ENCODE measurements around the gene GAS7. TPM values are rescaled to one million over a fixed set of nuclear protein-coding genes. Genes with fewer than 3 reads are reported as not detected.

The GAS7 gene
- total RNA-seq, 1 donor from 2014 or later = 2.8 TPM

GRCh38 chr17:10051112-10051511, 147.3 kb downstream of the GAS7 start:
- peak in 1 of 2 donors; percentile 10 for DNase-seq (ENCODE audit: low read depth in 2 of 2)

GRCh38 chr17:10050597-10051101, 147.8 kb downstream of the GAS7 start:
- DNase-seq (ENCODE audit: low read depth in 2 of 2) = peak; percentile 32 to 72

- no peak for DNase-seq (ENCODE audit: low read depth in 2 of 2)
These were observed 149.6 kb downstream of the GAS7 start for GRCh38 chr17:10048629-10049350.

DNA sequence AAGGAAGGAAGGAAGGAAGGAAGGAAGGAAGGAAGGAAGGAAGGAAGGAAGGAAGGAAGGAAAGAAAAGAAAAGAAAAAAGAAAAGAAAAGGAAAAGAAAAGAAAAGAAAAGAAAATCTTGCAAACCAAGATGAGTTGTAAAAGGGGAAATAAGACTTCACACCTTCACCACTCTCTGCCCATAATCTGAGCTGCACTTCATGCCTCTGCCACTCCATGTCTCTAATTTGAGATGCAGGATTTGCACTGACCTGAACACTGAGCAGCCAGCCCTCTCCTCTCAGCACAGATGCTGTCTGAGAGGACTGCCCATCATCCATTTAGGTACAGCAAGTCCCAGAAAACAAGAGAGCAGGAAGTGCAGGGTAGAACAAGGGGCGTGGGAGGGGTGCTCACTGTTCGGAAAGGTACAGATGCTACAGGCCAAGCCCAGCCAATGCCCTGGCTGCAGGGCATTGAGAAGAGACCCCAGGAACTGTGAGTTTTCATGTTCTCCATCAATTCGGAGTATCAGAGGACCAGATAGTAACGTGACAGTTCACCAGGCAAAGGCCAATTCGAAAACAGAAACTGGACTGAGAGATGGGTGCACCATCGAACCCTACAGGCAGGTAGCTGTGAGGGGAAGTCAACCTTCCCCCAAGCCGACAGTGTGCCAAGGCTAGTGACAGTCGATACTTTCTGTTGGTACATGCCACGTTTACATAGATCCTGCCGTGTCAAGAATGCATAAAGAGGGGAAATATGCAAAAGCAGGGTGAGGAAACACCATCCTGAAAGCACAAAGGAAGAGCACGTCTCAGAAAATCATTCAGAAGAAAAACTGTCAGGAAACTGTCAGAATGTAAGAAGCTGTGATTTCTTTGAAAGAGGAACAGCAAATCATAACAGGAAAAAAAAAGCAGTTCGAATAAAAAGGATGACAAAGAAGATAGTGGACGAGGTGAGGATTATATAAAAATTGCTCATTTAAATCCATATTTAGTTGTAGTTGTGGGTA, 151.3 kb downstream of the GAS7 start:
- DNase-seq (ENCODE audit: low read depth in 2 of 2) = no peak

DNA sequence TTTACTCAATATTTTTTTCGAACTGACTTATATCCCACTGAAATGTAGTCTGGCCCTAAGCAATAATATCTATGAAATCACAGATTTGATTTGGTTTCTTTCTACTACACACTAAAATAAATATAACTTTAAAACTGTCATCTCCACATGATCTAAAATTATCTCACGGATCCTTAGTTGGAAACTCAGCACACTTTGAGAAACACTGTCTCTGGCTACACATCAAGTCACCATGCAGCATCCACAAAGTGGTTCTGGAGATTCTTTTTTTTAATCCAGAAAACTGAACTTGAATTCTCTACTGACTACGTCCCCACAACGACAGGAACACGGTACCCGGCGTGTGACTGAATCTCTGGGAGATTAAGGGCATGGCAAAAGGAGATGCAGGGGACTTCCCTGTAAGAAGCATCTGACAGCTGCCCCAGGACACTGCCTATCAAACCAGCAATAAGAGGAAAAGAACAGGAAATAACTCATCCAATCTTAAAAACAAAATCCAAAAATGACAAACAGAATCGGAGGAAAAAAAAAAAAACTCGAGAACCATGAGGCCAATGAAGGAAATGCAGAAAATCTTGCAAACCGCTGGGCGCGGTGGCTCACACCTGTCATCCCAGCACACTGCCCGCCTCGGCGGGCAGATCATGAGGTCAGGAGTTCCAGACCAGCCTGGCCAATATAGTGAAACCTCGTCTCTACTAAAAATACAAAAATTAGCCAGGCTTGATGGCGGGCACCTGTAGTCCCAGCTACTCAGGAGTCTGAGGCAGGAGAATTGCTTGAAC, 152.3 kb downstream of the GAS7 start:
- DNase-seq (ENCODE audit: low read depth in 2 of 2) = no peak

DNA sequence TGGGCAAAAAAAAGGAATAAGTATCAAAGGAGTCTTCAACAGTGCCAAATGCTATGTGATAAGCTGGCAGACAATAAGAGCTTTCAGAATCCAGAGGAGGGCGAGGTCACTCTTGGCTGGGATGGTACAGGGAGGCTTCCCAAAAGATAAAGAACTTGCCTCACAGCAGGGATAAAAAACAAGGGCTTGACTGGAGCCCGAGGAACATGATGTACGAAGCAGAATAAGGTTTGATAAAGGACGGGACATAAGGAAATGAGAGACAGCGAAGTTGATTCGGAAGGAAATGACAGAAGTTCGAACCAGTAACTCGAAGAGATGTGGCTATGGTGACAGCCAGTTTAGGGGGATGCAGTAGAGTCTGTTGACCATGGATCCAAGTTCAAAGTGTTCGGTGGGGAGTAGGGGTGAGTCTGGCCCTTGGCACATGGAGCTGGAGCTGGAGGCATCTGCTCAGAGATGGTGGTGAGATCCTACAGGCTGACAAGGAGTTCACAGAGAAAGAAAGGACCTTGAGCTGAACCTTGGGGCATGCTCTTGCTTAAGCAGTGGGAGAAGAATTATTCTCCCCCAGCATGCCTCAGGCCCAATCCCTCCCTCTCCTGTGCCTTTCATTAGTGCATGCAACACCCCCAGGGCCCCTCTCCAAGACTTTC, 155.7 kb downstream of the GAS7 start:
- no peak for DNase-seq (ENCODE audit: low read depth in 2 of 2)

- DNase-seq (ENCODE audit: low read depth in 2 of 2) = no peak
These were observed 156.4 kb downstream of the GAS7 start for GRCh38 chr17:10041916-10042588.

DNA sequence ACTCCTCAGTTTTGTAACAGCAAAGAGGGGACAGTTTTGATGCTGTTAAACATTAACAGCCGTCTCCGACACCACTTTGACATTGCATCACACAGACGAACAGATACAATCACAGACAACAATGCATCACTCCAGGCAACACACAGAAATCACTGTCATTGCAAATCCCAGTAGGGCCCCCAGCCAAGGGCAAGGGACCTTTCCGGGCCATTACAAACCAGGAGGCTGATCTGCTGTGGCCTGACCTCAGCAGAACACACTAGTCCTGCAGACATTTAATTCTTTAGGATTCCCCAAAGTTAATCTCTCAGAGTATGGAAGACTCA, 157.2 kb downstream of the GAS7 start:
- DNase-seq (ENCODE audit: low read depth in 2 of 2) = peak in 1 of 2 donors; percentile 74

DNA sequence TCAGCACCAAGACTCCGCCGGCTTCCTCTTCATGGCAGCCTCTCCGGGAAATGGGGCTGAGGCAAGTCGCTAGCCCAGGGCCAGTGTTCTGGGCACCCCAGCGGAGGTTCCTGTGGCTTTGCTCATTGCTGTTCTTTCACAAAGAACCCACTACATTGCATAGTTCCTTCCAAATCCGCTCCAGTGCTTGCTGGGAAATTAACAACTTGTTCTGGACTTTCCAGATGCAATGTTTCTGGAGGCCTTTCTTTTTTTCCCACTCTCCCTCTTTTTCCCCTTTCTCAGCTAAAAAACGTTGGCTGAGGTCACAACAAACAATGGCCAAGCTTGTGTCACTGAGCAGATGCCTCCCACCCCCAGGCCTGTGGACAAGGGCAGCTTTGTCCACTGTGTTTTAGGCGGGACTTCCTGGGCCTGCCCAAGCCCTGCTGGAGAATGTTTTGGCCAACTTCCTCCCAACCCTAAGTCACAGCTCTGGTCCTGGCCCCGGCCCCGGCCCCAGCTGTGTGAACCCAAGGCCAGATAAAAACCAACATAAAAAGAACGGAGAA, 161.8 kb downstream of the GAS7 start:
- DNase-seq (ENCODE audit: low read depth in 2 of 2) = no peak

DNA sequence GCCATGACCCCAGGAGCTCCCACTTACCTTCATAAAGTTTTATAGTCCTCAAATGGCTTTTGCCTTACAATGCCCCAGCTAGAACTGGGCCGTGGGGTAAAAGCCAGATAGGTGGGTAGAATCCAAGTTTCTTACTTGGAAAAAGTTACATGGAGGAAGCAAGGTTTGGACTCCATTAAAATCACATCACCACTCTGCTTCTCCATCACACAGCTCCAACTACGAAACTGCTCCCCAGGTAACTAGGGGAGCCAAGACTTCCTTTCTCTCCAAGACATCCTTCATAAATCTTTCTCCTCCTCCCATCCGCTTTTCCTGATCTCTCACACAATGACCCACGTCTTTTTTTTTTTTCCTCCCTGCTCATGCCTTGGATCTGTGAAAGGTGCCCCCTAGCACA, 162.5 kb downstream of the GAS7 start:
- DNase-seq (ENCODE audit: low read depth in 2 of 2) = no peak

GRCh38 chr17:10034719-10035475, 163.5 kb downstream of the GAS7 start:
- DNase-seq (ENCODE audit: low read depth in 2 of 2) = no peak

DNA sequence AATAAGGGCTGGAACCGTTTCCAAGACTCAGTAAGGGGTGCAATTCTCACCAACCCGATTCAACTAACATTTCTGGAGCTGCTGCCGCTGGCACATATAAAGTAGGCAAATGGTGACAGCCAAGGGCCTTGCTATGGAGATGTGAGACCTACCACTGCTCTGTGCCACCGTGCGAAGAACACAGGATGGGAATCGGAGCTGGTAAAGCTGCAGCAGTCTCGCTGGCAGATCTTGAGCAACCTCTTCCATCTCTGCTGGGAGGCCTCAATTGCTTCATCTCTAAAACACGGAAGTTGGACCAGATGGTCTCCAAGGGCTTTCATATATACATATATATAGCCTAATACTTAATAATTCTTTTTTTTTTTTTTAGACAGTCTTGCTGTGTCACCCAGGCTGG, 164.4 kb downstream of the GAS7 start:
- no peak for DNase-seq (ENCODE audit: low read depth in 2 of 2)

GRCh38 chr17:10033449-10033848, 165.0 kb downstream of the GAS7 start:
- DNase-seq (ENCODE audit: low read depth in 2 of 2) = no peak

DNA sequence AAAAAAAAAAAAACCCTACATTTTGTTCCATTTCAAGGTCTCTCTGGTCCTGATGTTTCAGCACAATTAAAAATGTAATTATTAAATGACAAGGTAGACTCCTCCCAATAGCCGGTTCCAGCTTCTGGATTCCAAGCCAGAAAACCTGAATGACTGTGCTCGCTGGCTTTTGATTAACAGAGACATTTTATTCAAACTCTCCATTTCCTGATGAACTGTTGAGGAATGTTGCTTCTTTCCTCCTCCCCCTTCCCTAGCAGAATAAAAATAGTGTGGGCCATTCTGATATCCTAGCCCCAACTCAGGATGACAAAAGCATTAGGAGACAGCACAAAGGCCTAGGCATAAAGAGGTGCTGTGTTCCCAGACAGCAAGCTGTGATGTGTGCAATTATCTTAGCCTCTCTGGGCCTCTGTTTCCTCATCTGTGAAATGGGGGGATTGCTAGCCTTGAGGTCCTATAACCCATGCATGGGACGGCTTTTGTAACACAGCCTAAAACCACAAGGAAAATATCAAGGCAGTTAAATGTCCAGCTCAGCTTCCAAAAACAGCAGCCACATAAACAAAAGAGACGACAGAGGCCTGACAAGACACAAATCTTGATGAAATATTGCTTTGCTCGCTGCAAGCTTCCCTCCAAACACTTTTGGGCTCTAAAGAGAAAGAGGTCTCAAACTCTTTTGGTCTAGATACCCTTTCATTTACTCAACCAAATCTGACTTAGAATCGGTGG, 166.1 kb downstream of the GAS7 start:
- no peak for DNase-seq (ENCODE audit: low read depth in 2 of 2)

DNA sequence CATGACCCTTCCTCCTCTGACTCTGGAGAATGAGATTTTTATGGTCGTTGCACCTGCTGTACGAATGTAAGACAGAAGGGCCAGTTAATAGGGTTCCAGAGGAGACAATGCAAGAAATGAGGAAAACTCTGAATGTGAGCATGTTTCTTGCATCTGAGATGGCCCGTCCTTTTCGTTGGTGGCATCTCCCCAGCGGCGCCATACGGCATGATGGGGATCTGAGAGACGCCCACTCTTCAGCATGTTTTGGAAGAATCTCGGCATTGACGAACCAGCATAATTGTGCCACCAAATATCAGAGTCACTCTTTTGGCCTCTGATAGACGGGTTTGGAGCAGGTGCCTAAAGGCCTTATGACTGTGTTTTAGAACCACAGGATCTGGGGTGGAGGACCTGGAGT, 166.8 kb downstream of the GAS7 start:
- no peak for DNase-seq (ENCODE audit: low read depth in 2 of 2)

- no peak for DNase-seq (ENCODE audit: low read depth in 2 of 2)
These were observed 167.3 kb downstream of the GAS7 start for GRCh38 chr17:10031127-10031526.

DNA sequence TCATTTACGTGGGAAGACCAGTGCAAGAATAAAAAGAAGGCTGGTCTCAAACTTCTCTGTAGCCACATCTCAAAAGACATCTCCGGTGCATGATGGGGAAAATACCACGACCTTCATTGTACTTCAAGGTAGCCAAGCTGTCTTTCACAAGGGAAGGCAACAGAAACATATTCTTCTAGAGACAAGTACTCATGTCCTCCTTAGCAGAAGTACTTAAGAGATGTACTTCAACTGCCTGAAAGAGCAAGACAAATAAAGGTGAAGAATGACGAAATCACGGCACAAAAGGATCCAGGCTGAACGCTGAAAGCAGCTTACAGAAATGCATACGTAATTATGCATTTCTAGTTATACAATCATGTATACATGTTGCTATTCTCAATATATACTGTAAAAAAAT, 169.3 kb downstream of the GAS7 start:
- no peak for DNase-seq (ENCODE audit: low read depth in 2 of 2)

- DNase-seq (ENCODE audit: low read depth in 2 of 2) = no peak
These were observed 172.2 kb downstream of the GAS7 start for GRCh38 chr17:10025976-10026901.
